COR-L47 (cell line): Measurements from ENCODE around the gene FTCD.
"Not testable (repeated sequence)": the region's sequence is repeated elsewhere in the genome, so short reads cannot be mapped to it uniquely, and the experiment has no call there.

Experiments used
- DNase-seq: peaks from one replicate; lab custom pipeline; 2025; lab: John Stamatoyannopoulos, UW

The FTCD gene, protein sequence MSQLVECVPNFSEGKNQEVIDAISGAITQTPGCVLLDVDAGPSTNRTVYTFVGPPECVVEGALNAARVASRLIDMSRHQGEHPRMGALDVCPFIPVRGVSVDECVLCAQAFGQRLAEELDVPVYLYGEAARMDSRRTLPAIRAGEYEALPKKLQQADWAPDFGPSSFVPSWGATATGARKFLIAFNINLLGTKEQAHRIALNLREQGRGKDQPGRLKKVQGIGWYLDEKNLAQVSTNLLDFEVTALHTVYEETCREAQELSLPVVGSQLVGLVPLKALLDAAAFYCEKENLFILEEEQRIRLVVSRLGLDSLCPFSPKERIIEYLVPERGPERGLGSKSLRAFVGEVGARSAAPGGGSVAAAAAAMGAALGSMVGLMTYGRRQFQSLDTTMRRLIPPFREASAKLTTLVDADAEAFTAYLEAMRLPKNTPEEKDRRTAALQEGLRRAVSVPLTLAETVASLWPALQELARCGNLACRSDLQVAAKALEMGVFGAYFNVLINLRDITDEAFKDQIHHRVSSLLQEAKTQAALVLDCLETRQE

DNA sequence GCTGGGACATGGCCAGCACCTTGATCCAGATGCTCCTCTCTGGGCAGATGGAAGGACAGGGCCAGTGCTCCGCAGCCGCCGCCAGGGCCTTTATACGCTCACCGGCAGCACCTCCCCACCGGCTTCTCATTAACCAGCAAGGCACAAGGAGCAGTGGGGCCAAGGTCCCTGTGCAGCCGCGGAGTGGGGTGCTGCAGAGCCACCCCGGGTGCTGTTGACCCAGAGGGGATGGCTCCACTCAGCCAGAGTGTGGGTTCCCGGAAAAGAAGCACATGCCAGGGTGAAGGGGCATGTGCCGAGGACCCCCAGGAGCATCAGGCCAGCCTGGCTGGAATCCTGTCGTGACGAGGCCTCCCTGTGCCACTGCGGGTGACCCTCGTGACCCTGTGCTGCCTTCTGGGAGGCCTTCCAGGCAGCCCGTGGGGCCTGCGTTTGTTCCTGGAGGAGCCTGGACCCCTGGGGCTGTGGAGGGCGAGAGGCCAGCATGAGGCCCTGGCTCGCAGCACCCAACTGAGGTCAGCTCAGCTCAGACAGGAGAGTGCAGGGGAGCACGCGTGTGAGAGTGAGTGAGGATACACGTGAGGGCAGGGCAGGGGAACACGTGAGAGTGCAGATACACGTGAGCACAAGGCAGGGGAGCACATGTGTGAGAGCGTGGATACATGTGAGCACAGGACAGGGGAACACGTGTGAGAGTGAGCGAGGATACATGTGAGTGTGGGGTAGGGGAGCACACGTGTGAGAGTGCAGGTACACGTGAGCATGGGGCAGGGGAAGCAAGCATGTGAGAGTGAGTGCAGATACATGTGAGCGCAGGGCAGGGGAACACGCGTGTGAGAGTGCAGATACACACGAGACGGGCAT, at the start of gene FTCD:
TSS of gene FTCD (minus strand) at position 66 of the 864 bp plus-strand sequence. CDS start at position 10, 56 bp downstream.
- DNase-seq = no peak

DNA sequence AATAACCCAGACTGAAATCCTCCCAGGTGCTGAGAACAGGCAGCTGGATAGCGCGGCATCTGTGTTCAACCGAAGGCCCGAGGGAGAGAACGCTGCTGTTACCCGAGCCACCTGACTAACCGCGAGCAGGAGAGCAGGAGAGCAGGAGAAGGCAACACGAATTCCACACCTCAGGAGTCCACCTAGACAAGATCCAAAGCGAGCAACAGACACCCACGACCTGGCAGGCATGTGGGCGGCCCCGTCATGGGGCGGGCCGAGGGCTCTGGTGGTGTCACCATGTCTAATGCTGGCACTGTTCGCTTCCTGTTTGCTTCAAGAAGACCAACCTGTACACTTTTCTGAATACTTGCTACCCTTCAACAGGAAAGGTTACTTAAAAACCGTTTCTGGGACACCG, 49.8 kb upstream of the FTCD start:
- DNase-seq = no peak

DNA sequence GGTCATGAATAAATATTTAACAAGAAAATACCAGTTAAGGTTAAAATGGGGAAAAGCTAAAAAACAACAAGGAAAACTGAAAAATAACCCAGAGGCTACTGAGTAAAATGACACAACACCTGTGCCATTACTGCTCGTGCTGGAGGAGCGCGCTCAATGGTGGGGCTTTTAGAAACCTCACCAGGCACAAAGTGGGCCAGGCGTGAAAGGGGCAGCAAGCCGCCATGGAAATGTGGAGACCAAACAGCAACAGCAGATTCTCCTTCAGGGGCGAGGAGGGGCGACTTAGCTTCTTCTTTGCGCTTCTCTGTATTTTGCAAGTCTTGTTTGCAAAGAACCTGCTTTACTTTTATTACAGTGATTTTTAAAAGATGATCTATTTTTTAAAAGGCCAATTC, 47.8 kb upstream of the FTCD start:
- DNase-seq = no peak

DNA sequence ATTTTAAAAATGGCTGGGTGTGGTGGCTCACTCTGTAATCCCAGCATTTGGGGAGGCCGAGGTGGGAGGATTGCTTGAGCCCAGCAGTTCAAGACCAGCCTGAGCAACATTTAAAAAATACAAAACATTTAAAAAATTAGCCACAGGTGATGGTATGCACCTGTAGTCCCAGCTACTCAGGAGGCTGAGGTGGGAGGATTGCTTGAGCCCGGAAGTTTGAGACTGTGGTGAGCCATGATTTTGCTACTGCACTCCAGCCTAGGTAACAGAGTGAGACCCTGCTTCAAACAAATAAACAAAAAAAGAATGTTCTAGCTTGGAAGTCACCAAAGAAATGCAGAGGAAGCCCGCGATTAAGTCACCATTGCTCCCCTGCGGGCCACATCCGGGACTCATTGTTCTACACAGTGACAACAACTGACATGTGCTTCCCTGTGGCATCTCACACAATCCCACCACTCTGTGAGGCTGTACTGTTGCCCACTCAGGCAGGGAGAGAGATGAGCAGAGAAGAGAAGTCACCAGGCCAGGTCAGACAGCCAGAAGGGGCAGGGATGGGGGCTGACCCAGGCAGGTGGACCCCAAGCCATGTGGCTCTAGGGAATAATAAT, 47.3 kb upstream of the FTCD start:
- DNase-seq = no peak

DNA sequence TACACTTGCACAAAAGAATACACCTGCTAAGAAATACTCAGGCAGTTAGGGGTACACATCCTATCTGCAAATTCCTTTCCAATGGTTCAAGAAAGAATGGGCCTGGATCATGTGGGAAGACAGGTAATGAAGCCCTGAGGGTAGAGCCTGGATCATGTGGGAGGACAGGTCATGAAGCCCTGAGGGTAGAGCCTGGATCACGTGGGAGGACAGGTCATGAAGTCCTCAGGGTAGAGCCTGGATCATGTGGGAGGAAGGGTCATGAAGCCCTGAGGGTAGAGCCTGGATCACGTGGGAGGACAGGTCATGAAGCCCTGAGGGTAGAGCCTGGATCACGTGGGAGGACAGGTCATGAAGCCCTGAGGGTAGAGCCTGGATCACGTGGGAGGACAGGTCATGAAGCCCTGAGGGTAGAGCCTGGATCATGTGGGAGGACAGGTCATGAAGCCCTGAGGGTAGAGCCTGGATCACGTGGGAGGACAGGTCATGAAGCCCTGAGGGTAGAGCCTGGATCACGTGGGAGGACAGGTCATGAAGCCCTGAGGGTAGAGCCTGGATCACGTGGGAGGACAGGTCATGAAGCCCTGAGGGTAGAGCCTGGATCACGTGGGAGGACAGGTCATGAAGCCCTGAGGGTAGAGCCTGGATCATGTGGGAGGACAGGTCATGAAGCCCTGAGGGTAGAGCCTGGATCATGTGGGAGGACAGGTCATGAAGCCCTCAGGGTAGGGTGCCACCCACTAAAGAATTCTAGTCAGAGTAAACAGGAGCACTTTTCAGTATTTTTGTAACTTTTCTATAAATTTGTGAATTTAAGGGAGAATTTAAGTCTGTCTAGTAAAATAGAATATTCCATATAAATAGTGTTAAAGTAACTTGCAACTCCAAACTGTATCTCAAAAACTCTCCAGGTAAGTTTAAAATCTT, 45.8 kb upstream of the FTCD start:
- not testable (repeated sequence) for DNase-seq

DNA sequence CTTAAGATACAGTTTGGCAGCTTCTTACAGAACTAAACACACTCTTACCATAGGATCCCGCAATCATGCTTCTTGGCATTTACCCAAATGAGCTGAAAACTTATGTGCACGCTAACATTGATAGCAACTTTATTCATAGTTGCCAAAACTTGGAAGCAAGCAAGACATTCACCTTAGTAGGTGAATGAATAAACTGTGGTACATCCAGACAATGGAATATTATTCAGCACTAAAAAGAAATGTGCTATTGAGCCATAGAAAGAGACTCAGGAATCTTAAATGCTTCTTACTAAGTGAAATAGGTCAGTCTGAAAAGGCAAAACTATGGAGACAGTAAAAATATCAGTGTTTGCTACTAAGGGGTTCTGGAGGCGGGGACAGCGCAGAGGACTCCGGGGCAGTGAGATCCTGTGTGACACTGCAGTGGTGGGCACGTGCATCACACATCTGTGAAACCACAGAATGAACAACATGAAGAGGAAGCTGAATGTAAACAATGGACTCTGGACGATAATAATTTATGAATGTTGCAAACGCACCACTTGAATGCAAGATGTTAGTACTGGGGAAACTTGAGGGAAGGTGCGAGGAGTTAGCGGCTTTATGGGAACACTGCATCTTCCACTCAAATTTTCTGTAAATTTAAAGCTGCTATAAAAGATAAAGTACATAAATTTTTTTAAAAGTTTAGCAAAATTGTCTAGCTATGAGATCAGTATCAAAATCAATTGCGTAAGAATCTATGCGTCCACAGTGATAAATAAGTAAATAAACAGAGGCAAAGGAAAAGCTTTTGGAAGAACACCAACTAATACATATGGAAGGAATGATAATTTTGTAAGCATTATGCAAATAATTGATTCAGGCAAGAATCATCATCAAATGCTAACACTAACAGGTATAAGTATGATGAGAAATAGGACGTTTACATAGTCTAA, 44.3 kb upstream of the FTCD start:
- DNase-seq = no peak

DNA sequence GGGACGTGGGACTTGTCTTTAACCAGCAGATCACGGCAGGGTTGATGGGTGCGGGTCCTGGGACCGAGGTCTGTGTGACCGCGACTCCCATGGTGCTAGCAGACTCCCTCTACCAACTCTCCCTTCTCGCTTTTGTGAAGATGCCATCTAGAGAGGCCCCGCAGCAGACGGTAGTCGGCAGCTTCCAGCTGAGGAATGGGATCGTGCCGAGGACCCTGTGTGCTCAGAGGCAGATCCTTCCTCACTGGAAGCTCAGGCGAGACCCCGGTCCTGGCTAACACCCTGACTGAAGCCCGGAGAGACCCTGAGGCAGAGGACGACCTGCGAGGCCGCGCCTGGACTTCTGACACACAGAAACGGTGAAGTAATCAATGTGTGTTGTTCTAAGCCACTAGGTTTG, 41.4 kb upstream of the FTCD start:
- DNase-seq = no peak

DNA sequence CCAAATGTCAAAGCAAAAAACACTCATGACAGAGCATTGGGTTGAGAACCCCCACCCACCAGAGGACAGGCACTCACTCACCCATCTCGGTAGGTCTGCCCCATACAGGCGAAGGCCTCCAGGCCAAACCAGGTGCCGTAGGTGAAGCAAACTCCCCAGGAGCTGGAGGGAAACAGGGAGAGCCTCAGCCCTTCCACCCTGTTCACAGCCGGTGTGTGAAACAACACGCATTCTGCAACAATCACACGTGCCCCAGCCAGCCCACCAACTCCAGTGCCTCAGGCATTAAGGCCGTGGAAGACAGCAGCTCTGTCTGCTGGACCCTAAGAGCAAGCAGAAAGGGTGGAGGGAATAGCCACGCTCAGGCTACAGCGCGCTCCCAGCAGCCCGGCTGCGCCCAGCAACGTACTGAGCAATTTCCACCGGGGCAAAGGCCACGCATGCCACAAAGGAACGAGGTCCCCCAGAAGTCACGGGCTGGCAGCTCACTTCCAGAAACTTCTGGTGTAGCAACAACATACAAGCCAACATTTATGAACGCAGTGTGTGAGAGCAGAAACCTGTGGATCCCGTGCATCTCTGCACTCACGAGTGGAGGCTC, 40.3 kb upstream of the FTCD start:
- DNase-seq = no peak

DNA sequence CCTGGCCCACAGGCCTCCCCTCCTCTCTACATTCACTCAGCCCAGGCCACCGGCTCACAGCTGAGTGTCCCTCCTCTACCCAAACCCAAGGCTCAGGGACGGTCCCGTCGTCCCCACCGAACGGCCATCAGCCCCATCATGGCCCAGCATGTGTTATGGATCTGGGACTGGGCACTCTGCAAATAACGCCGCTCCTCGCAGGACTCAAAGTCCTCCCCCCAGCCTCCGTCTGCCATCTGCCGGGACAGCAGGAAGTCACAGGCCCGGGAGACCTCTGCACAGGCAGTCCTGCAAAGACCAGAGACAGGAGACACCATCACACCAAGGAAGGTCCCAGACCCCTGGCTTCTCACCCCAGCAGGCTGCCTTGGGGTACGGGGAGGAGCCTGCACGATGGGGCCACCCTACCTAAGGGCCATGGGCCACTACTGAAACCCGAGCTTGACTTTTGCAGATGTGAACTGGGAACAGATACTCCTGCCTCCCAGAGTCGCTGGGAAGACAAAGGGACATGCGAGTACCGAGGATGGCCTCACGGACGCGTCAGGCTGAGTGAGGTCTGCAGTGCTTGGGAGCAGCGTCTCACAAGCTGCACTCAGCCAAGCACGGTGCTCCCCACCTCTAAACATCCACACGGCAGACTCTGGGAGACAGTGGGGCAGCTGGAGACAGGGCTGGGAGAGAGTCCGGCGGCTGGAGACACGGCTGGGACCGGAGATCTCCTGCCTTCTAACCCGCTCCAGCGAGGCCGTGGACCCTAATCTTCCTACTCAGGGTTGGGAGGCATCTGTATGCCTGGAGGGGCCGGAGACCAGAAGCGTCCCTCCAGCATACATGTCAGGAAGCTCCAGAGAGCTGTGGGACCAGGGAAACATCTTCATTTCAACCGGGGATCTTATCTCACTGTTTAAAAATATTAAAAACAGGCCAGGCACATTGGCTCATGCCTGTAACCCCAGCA, 39.3 kb upstream of the FTCD start:
- no peak for DNase-seq

DNA sequence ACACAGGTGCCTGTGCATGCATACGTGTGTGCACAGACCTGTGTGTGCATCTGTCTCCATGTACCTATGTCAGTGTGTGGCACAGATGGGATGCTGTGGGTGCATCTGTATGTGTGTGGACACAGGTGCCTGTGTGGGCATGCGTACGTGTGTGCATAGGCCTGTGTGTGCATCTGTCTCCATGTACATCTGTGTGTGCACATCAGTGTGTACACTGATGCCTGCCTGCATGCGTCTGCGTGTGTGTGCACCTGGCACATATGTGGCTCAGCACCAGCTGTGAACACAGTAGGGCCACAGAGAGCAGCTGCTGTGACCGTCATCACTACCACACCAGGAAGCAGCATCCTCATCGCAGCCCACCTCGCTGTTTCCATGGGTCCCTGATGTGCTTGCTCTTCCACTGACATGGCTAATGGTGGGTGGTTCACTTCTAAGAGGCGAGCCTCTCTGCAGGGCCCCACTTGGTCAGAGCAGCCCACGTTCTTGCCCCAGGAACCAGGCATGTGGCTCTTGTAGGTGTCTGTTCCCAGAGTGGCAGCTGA, 38.5 kb upstream of the FTCD start:
- DNase-seq = no peak

DNA sequence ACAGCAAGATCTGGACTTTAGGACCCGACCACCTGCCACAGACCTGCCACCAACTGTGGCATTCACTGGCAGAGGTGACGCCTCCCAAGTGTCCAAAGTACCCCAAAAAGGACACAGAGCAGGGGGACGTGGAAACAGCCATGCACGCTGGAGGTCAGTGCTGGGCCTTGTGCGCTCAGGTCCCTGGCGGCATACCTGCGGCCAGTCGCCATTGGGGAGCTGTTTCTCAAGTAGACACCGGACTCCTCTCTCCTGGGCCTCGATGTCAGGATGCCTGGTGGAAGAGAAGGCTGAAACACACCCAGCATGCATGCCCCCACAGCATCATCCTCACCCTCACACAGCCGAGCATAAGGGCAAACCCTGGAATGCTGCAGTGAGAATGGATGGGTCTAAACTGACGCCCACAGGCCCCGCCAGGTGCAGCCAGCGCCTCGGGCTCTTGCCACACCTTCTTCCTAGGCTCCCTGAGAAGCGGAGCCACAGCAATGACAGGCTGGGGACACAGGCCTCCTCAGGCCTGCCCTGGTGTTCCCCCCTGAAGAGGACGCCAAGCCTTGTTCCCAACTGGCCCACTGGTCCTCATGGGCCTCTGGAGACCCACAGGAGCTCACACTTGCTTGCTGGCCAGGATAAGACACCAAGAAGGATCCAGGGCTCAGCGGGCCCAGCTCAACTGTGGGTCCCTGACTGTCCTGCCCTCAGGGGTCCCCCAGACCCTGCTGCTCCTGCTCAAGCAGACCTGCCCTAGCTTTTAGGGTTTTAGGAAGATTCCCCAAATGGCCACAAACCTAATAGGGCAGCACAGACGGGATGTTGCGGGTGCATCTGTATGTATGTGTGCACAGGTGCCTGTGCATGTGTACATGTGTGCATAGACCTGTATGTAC, 36.6 kb upstream of the FTCD start:
- DNase-seq = no peak

DNA sequence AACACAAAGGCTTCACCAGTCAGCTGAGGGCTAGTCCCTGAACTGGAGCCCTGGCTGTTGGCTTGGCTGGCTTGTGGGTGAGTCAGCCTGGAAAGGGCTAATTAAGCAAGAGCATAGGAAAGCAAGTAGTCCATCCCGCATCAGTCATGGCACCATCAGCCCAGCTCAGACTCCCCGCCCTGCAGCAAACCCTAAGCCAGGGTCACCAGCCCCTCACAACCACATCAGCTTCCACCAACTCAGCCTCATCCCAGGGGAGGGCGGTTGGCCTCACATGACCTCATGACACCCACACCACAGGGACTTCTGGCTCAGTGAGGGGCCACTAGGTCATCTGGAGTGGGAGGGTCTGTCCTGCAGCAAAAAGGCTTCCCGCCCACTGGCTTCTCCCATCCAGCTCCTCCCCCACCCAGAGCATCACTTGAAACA, 35.9 kb upstream of the FTCD start:
- DNase-seq = no peak

DNA sequence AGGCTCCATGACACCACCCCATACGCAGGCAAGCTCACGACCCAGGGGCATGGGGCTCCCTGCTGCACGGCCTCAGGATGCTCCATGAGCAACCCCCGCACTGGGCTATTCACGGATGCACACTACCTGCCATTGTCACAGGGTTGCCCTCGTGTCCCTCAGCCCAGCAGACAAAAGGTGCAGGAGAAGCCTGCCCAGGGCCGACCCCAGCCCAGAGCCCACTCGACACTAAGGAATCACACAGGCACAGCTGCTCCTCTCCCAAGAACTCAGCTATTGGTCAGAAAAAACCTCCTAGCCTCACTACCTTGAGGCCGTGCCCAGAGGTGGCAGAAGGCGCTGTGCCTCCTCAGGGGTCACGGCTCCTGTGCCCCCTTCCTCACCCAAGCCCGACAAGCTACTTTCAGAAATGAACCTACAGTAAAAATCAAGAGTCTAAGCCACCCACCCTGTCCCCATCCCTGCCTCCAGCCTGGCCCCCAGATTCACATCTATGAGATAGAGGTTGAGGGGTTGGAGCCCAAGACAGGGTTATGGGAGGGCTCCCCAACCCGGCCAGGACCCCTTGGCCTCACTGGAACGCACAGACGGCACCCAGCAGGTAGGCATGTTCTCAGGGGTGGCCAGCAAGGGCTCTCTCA, 35.2 kb upstream of the FTCD start:
- DNase-seq = no peak

DNA sequence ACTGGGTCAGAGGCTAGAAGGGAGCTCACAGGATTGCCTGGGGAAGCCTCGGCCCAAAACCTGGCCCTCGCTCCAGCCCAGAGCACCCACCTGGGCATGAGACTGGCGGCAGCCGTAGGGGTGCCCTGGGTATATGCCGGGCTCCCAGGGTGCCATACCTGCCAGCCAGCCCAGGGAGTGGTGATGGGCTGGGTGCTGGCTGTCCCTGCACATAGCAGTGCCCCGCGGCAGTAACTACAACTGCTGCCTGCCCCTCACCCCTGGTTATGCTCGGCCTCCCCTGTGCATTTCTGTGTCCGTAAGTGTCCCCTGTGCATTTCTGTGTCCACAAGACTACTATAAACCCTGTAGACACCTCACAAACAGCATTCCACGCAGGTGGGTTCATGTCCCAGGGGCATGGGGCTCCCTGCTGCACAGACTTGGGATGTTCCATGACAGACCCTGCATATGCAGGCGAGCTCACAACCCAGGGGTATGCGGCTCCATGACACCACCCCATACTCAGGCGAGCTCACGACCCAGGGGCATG, 34.6 kb upstream of the FTCD start:
- DNase-seq = no peak

DNA sequence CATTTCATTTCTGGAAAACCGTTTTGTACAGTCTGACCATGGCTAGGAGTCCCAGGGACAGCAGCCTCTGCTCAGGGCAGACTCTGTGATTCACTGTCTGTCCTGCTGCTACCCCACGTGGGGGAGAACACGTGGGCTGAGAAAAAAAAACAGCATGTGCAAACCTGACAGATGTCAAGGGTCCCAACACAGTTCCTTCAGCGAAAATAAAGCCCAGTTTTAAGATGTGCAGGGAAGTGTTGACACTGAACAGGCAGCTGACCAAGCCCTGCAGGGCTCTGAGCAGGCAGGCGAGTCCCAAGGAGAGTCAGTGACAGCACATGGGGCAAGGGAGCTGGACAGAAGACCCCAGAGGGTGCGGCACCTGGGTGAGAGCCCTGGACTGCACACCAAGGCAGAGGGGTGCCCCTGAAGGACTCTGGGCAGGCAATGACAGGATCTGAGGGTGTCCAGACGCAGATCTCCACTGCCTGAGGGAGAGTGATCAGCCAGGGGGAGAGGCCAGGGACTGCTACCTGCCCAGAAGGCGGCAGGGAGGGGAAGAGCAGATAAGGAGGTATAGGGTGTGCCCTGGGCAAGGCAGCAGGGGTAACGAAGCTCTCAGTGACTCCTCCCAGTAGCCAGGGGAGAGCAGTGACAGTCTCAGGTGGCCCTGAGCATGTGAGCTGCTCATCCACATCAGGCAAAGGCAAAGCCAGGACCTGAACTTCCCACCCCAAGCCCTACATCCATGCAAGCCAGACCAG, 34.0 kb upstream of the FTCD start:
- no peak for DNase-seq
